Activated CD8-positive, alpha-beta memory T cell treated with anti-CD3 and anti-CD28 coated beads, Interleukin-2, amount 50 U/mL, for 1 hour (primary cell): ENCODE measurements around the gene CFAP54.

Source experiments
- DNase-seq: peaks from one replicate; pipeline ENCODE4 v3.0.0-alpha.2; 2020; ENCODE audit errors: extremely low read depth

The CFAP54 gene

GRCh38 chr12:96886998-96887677 is 397.8 kb downstream of the CFAP54 start:
- DNase-seq = no peak

GRCh38 chr12:96889273-96889933 is 400.0 kb downstream of the CFAP54 start:
- DNase-seq = no peak

GRCh38 chr12:96890331-96890730 is 401.0 kb downstream of the CFAP54 start:
- no peak for DNase-seq

GRCh38 chr12:96892104-96892503 is 402.7 kb downstream of the CFAP54 start:
- DNase-seq = no peak

GRCh38 chr12:96897421-96897820 is 408.0 kb downstream of the CFAP54 start:
- no peak for DNase-seq

GRCh38 chr12:96901175-96901574 is 411.8 kb downstream of the CFAP54 start:
- no peak for DNase-seq

- DNase-seq = no peak
These were observed 412.7 kb downstream of the CFAP54 start for GRCh38 chr12:96902076-96902475.

- no peak for DNase-seq
These were observed 417.1 kb downstream of the CFAP54 start for GRCh38 chr12:96906498-96906848.

- peak; percentile 29 for DNase-seq
These were observed 417.7 kb downstream of the CFAP54 start, which contains the start of gene NEDD1 for GRCh38 chr12:96906849-96907670. Gene NEDD1 (plus strand): TSS chr12:96907257. CDS start chr12:96909760, 2,503 bp downstream.

GRCh38 chr12:96907671-96908422 is 418.5 kb downstream of the CFAP54 start:
- no peak for DNase-seq

GRCh38 chr12:96908423-96908675 is 419.0 kb downstream of the CFAP54 start:
- no peak for DNase-seq

GRCh38 chr12:96912261-96912660 is 422.9 kb downstream of the CFAP54 start:
- DNase-seq = no peak

- no peak for DNase-seq
These were observed 423.6 kb downstream of the CFAP54 start for GRCh38 chr12:96912943-96913342.

- DNase-seq = no peak
These were observed 430.3 kb downstream of the CFAP54 start for GRCh38 chr12:96919510-96920210.
